IMR-90 (cell line): ENCODE data around the gene SFTPD.

Source experiments
- BHLHE40 ChIP-seq: fragments of 150-350 bp; IDR thresholded peaks from 2 replicates; pipeline ENCODE4 v1.6.1; 2016; ENCODE audit warnings: mild to moderate bottlenecking, low read depth, low read length
- CEBPB ChIP-seq: IDR thresholded peaks from 2 replicates; pipeline ENCODE4 v1.6.1; 2012; ENCODE audit warnings: low read depth, low read length, improper control_type of control experiment
- CTCF ChIP-seq: conservative IDR thresholded peaks from 2 replicates; pipeline ENCODE4 v1.5.1; 2012; ENCODE audit warnings: mild to moderate bottlenecking, low read depth, low read length, improper control_type of control experiment
- ELK1 ChIP-seq: fragments of 150-350 bp; IDR thresholded peaks from 2 replicates; pipeline ENCODE4 v1.6.1; 2016; ENCODE audit warnings: low read depth, mild to moderate bottlenecking, low read length, moderate library complexity, borderline replicate concordance
- FOS ChIP-seq: fragments of 150-350 bp; IDR thresholded peaks from 2 replicates; pipeline ENCODE4 v1.6.1; 2016; ENCODE audit warnings: low read depth, low read length
- MAFK ChIP-seq: IDR thresholded peaks from 2 replicates; pipeline ENCODE4 v1.6.1; 2012; ENCODE audit warnings: low read depth, low read length, improper control_type of control experiment
- MAZ ChIP-seq: IDR thresholded peaks from 2 replicates; pipeline ENCODE4 v1.6.1; 2012; ENCODE audit warnings: low read depth, mild to moderate bottlenecking, low read length, improper control_type of control experiment, moderate library complexity, borderline replicate concordance
- MXI1 ChIP-seq: IDR thresholded peaks from 2 replicates; pipeline ENCODE4 v1.6.1; 2012; ENCODE audit warnings: low read depth, mild to moderate bottlenecking, low read length, moderate library complexity, borderline replicate concordance
- NFE2L2 ChIP-seq: fragments of 150-350 bp; IDR thresholded peaks from 2 replicates; pipeline ENCODE4 v1.6.1; 2016; ENCODE audit warnings: low read depth, mild to moderate bottlenecking, low read length
- POLR2A ChIP-seq: IDR thresholded peaks from 2 replicates; pipeline ENCODE4 v1.6.1; 2012; ENCODE audit warnings: mild to moderate bottlenecking, low read depth, low read length
- RAD21 ChIP-seq: IDR thresholded peaks from 2 replicates; pipeline ENCODE4 v1.6.1; 2012; ENCODE audit warnings: low read length, improper control_type of control experiment
- RFX5 ChIP-seq: IDR thresholded peaks from 2 replicates; pipeline ENCODE4 v1.8.0; 2012; ENCODE audit warnings: low read depth, mild to moderate bottlenecking, low read length, moderate library complexity
- SMC3 ChIP-seq: fragments of 150-350 bp; IDR thresholded peaks from 2 replicates; pipeline ENCODE4 v1.6.1; 2016; ENCODE audit warnings: low read depth, mild to moderate bottlenecking, antibody characterized with exemption, low read length, moderate library complexity
- USF2 ChIP-seq: fragments of 150-350 bp; IDR thresholded peaks from 2 replicates; pipeline ENCODE4 v1.6.1; 2017; ENCODE audit warnings: mild to moderate bottlenecking, antibody characterized with exemption, low read length, low read depth

GRCh38 chr10:79929409-79929904 is 19.4 kb downstream of the SFTPD start:
- TF ChIP-seq CTCF (peak; percentile 91), POLR2A (no peak), ELK1 (no peak), BHLHE40 (no peak), RFX5 (no peak), SMC3 (peak; percentile 95), USF2 (no peak; the same call in 1 of the 2 replicates), NFE2L2 (no peak), MAFK (no peak), CEBPB (no peak), RAD21 (peak; percentile 96), MAZ (peak; percentile 33; the same call in 1 of the 2 replicates), FOS (no peak), MXI1 (no peak)
